ENCODE results near the gene PLCL1. TPM values are rescaled to one million over a fixed set of nuclear protein-coding genes. Genes with fewer than 3 reads are reported as not detected.

Gene PLCL1
- total and polyA plus RNA-seq, 8 donors, result 0.38 to 1.5 (median 0.73) TPM

- intact Hi-C loops (cut with DNase I), result no loop called here
- no peak for TF ChIP-seq CTCF (IDR thresholded peaks at IDR 0.05)
- Histone ChIP-seq H3K9me3 (no peaks in the 10 kb centered on the region), H3K4me3 (no peak overlapping the region), H3K4me1 (no peaks in the 10 kb centered on the region), H3K36me3 (no peaks in the 10 kb centered on the region), H3K27me3 (no peaks in the 10 kb centered on the region), H3K27ac (no peak overlapping the region)
- no peak for DNase-seq
- ATAC-seq, result no peak
- 86 to 95% methylated on average over 2 of the region's 2 CpGs for WGBS, 2 donors
- no peak for FAIRE-seq
These were observed 189.4 kb downstream of the PLCL1 start for GRCh38 chr2:197993830-197994229.

- no peak for FAIRE-seq
- 65 to 73% methylated on average over 1 of the region's 1 CpG for WGBS, 2 donors
These were observed 190.4 kb downstream of the PLCL1 start for GRCh38 chr2:197994751-197995150.

GRCh38 chr2:197996583-197996982, 192.2 kb downstream of the PLCL1 start:
- no peaks in the 10 kb centered on the region for H3K27me3 ChIP-seq
- no peaks in the 10 kb centered on the region for H3K36me3 ChIP-seq
- no peak for ATAC-seq
- DNase-seq, result no peak
- intact Hi-C loops (cut with DNase I), result no loop called here
- H3K4me3 ChIP-seq, result no peak overlapping the region
- no peaks in the 10 kb centered on the region for H3K4me1 ChIP-seq
- TF ChIP-seq CTCF (IDR thresholded peaks at IDR 0.05), result no peak
- WGBS, 2 donors, result 71 to 76% methylated on average over 2 of the region's 2 CpGs
- H3K27ac ChIP-seq, result no peak overlapping the region
- H3K9me3 ChIP-seq, result no peaks in the 10 kb centered on the region
- no peak for FAIRE-seq

More at GRCh38 chr2:197994751-197995150, 190.4 kb downstream of the PLCL1 start:
- no peak for DNase-seq
- no peaks in the 10 kb centered on the region for H3K4me1 ChIP-seq
- intact Hi-C loops (cut with DNase I), result no loop called here
- no peak overlapping the region for H3K27ac ChIP-seq
- H3K36me3 ChIP-seq, result no peaks in the 10 kb centered on the region
- no peaks in the 10 kb centered on the region for H3K9me3 ChIP-seq
- H3K27me3 ChIP-seq, result no peaks in the 10 kb centered on the region
- H3K4me3 ChIP-seq, result no peak overlapping the region
- ATAC-seq, result no peak
- no peak for TF ChIP-seq CTCF (IDR thresholded peaks at IDR 0.05)

GRCh38 chr2:197997083-197997541, 192.7 kb downstream of the PLCL1 start:
- Histone ChIP-seq H3K4me1 (no peaks in the 10 kb centered on the region), H3K9me3 (no peaks in the 10 kb centered on the region), H3K36me3 (no peaks in the 10 kb centered on the region), H3K27ac (no peak overlapping the region), H3K27me3 (no peaks in the 10 kb centered on the region), H3K4me3 (no peak overlapping the region)
- FAIRE-seq, result no peak
- ATAC-seq, result no peak
- no peak for TF ChIP-seq CTCF (IDR thresholded peaks at IDR 0.05)
- WGBS, 2 donors, result 82 to 91% methylated on average over 7 of the region's 7 CpGs
- intact Hi-C loops (cut with DNase I), result no loop called here
- DNase-seq, result no peak

GRCh38 chr2:197998702-197999101, 194.3 kb downstream of the PLCL1 start:
- ATAC-seq (no peak), FAIRE-seq (no peak), DNase-seq (no peak)
- TF ChIP-seq CTCF (IDR thresholded peaks at IDR 0.05), result no peak
- Histone ChIP-seq H3K9me3 (no peaks in the 10 kb centered on the region), H3K4me1 (no peaks in the 10 kb centered on the region), H3K27ac (no peak overlapping the region), H3K4me3 (no peak overlapping the region), H3K36me3 (no peaks in the 10 kb centered on the region), H3K27me3 (no peaks in the 10 kb centered on the region)
- intact Hi-C loops (cut with DNase I), result no loop called here
- WGBS, 2 donors, result 76 to 88% methylated on average over 3 of the region's 3 CpGs
